GM12878 (cell line): ENCODE data around the gene PHOX2A. TPM values are rescaled to one million over a fixed set of nuclear protein-coding genes. Genes with fewer than 3 reads are reported as not detected.

Experiments
- ATAC-seq: fragments of 200-7000 bp; cut with Tn5 transposase; 3 replicates; pipeline ENCODE4 v1.9.1; 2020; ENCODE audit warnings: mild to moderate bottlenecking, moderate library complexity
- BruUV-seq: library from RNA; stranded (reverse); fragments of 400-500 nt; replicated peaks from 2 replicates; lab custom pipeline; 2021; lab: Mats Ljungman, UMichigan
- CTCF ChIA-PET: fragments of 300-600 bp; sonication (Branson Sonifier 250); formaldehyde crosslinking; extraction: SDS; loops from one replicate; lab custom pipeline; 2021; ENCODE audit warnings: inconsistent platforms; lab: Yijun Ruan, JAX
- POLR2A ChIA-PET: fragments of 350-600 bp; formaldehyde crosslinking; extraction: SDS; loops from one replicate; lab custom pipeline; 2021; ENCODE audit warnings: inconsistent platforms; lab: Charles Lee
- RAD21 ChIA-PET: fragments of 300-600 bp; sonication (Branson Sonifier 250); formaldehyde crosslinking; loops from one replicate; lab custom pipeline; 2023; ENCODE audit warnings: antibody characterized with exemption; ENCODE audit not compliant: unreplicated experiment; lab: Charles Lee
- SMC1A ChIA-PET: fragments of 300-600 bp; sonication (Branson Sonifier 250); formaldehyde crosslinking; loops from one replicate; lab custom pipeline; 2023; ENCODE audit not compliant: unreplicated experiment, uncharacterized antibody; lab: Charles Lee
- DNase-seq: peaks from one replicate; pipeline ENCODE4 v3.0.0-alpha.2; 2011; ENCODE audit warnings: low read depth, low spot score
- FAIRE-seq: peaks from 3 replicates; lab custom pipeline; 2011; peaks lifted over from hg19 to GRCh38; lab: Jason Lieb, UNC
- H2AFZ ChIP-seq: 2 replicates; pipeline ENCODE4 v1.6.0; 2011; ENCODE audit warnings: low read depth, low read length, control low read depth; ENCODE audit not compliant: control insufficient read depth
- H3K27ac ChIP-seq: 2 replicates; pipeline ENCODE4 v1.5.1; 2011; ENCODE audit warnings: control low read depth; ENCODE audit not compliant: control insufficient read depth, insufficient read depth
- H3K27me3 ChIP-seq, 2 experiments: replicated peaks in 1 of 2; 2 replicates each; pipeline versions ENCODE4 v1.6.0 to v1.6.1; 2011; ENCODE audit warnings: low read length in 1 of 2; ENCODE audit not compliant: control insufficient read depth in 2 of 2, insufficient read depth in 2 of 2
- H3K36me3 ChIP-seq, 2 experiments: 2 replicates each; pipeline ENCODE4 v1.5.1; 2011; ENCODE audit warnings: low read length in 1 of 2; ENCODE audit not compliant: control insufficient read depth in 2 of 2, insufficient read depth in 2 of 2
- H3K4me1 ChIP-seq: 2 replicates; pipeline ENCODE4 v1.6.1; 2011; ENCODE audit warnings: mild to moderate bottlenecking, low read length, moderate library complexity, mixed read lengths; ENCODE audit not compliant: control insufficient read depth, insufficient read depth
- H3K4me2 ChIP-seq: 2 replicates; pipeline ENCODE4 v1.6.0; 2011; ENCODE audit warnings: control low read depth; ENCODE audit not compliant: control insufficient read depth, insufficient read depth
- H3K4me3 ChIP-seq: fragments of 200-600 bp; sonication (generic); 2 replicates; pipeline ENCODE4 v1.5.1; 2016
- H3K79me2 ChIP-seq: 2 replicates; pipeline ENCODE4 v1.6.0; 2011; ENCODE audit warnings: low read length; ENCODE audit not compliant: control insufficient read depth, insufficient read depth
- H3K9ac ChIP-seq: 2 replicates; pipeline ENCODE4 v1.8.0; 2011; ENCODE audit warnings: low read length, control low read depth, mixed read lengths; ENCODE audit not compliant: control insufficient read depth, insufficient read depth
- H3K9me3 ChIP-seq: replicated peaks from 3 replicates; pipeline ENCODE4 v1.5.1; 2011; ENCODE audit warnings: mild to moderate bottlenecking, low read length; ENCODE audit not compliant: control insufficient read depth, insufficient read depth
- H4K20me1 ChIP-seq: 2 replicates; pipeline ENCODE4 v1.6.0; 2011; ENCODE audit not compliant: control insufficient read depth, insufficient read depth
- BHLHE40 ChIP-seq, 2 experiments: fragments of 450-650 bp in 1 of 2; IDR thresholded peaks; 2 replicates each; pipeline ENCODE4 v1.6.1; 2011 to 2017; ENCODE audit warnings: low read depth in 2 of 2, borderline replicate concordance in 1 of 2, improper control_type of control experiment in 1 of 2, low read length in 1 of 2, mild to moderate bottlenecking in 1 of 2
- BRCA1 ChIP-seq: IDR thresholded peaks from 2 replicates; pipeline ENCODE4 v1.6.1; 2011; ENCODE audit warnings: low read depth, low read length, improper control_type of control experiment
- CHD4 ChIP-seq: fragments of 200-600 bp; sonication (generic); IDR thresholded peaks from 2 replicates; pipeline ENCODE4 v1.6.1; 2016; ENCODE audit warnings: mild to moderate bottlenecking
- EP300 ChIP-seq, 2 experiments: fragments of 150-350 bp in 1 of 2; IDR thresholded peaks; 2 replicates each; pipeline ENCODE4 v1.6.1; 2011 to 2012; ENCODE audit warnings: low read depth in 2 of 2, low read length in 2 of 2, borderline replicate concordance in 1 of 2, improper control_type of control experiment in 1 of 2, inconsistent platforms in 1 of 2; ENCODE audit not compliant: control insufficient read depth in 1 of 2
- JUNB ChIP-seq: IDR thresholded peaks from 2 replicates; pipeline ENCODE4 v1.6.1; 2016; ENCODE audit warnings: antibody characterized with exemption, mild to moderate bottlenecking
- MTA3 ChIP-seq: IDR thresholded peaks from 2 replicates; pipeline ENCODE4 v1.6.1; 2012; ENCODE audit warnings: low read length, inconsistent platforms, borderline replicate concordance
- PML ChIP-seq: IDR thresholded peaks from 2 replicates; pipeline ENCODE4 v1.6.1; 2012; ENCODE audit warnings: low read length, inconsistent platforms
- TCF3 ChIP-seq: IDR thresholded peaks from 2 replicates; pipeline ENCODE4 v1.6.1; 2012; ENCODE audit warnings: low read depth, mild to moderate bottlenecking, low read length, borderline replicate concordance; ENCODE audit not compliant: insufficient read depth
- ZZZ3 ChIP-seq: IDR thresholded peaks from 2 replicates; pipeline ENCODE4 v1.6.1; 2011; ENCODE audit warnings: low read depth; ENCODE audit not compliant: control insufficient read depth, insufficient read length
- WGBS: methylation state at CpG from one replicate; pipeline ENCODE4 v1.1.6; 2016; ENCODE audit warnings: low lambda C conversion rate; ENCODE audit not compliant: insufficient replicate concordance, insufficient coverage; ENCODE audit errors: missing lambda C conversion rate; 5-methylcytosine and 5-hydroxymethylcytosine counted together
- in situ Hi-C: fragments of 300-500 bp; cut with MboI; formaldehyde crosslinking; loops from 9 replicates; pipeline ENCODE4 v1.14.3; 2018; ENCODE audit warnings: mixed read lengths
- intact Hi-C: fragments of 100-400 bp; cut with micrococcal nuclease; formaldehyde crosslinking; loops from one replicate; pipeline ENCODE4 v1.14.2; 2022; ENCODE audit not compliant: unreplicated experiment
- polyA plus RNA-seq, 11 experiments: library from polyadenylated mRNA; depleted of rRNA in 4 of 11; unstranded in 6 of 11; stranded (reverse) in 5 of 11; fragments of >200 nt; fragmentation: Nextera tagmentation in 4 of 11; fragmentation: Illumina TruSeq in 1 of 11; extraction: Ambion mirVana in 4 of 11; extraction: Trizol in 1 of 11; gene quantifications; 1 replicate in 1 of 11; 2 replicates in 10 of 11; pipeline versions ENCODE4 v1.2.1 to v1.2.3, GENCODE V29; 2011 to 2016; ENCODE audit warnings: inconsistent platforms in 2 of 11, missing spikeins in 2 of 11, low read depth in 1 of 11
- total RNA-seq, 4 experiments: library from RNA; depleted of rRNA in 3 of 4; stranded (reverse); fragments of >200 nt in 3 of 4; fragmentation: Illumina TruSeq in 1 of 4; extraction: Trizol in 1 of 4; gene quantifications; 2 replicates each; pipeline versions ENCODE4 v1.2.1 to v1.2.3, GENCODE V29; 2013 to 2021
- TF ChIP-seq, protein P1 (sequence below): IDR thresholded peaks from 2 replicates; pipeline ENCODE4 v1.6.1; 2011; ENCODE audit warnings: low read depth, low read length, improper control_type of control experiment, borderline replicate concordance
- TF ChIP-seq, protein P2 (sequence below): IDR thresholded peaks from 2 replicates; pipeline ENCODE4 v1.6.1; 2012; ENCODE audit warnings: low read depth, low read length, improper control_type of control experiment
- TF ChIP-seq, protein P3 (sequence below): IDR thresholded peaks from 2 replicates; pipeline ENCODE4 v1.6.1; 2011; ENCODE audit warnings: low read depth, mild to moderate bottlenecking, low read length, moderate library complexity, borderline replicate concordance; ENCODE audit errors: extremely low read depth
- TF ChIP-seq, protein P4 (sequence below): fragments of 450-650 bp; IDR thresholded peaks from 2 replicates; pipeline ENCODE4 v1.6.1; 2014; ENCODE audit warnings: mild to moderate bottlenecking

Gene PHOX2A
- total and polyA plus RNA-seq, 10 of the 15 experiments (the other 5 are each of a cell fraction or from before 2014, with no cell fraction given) = not detected

DNA sequence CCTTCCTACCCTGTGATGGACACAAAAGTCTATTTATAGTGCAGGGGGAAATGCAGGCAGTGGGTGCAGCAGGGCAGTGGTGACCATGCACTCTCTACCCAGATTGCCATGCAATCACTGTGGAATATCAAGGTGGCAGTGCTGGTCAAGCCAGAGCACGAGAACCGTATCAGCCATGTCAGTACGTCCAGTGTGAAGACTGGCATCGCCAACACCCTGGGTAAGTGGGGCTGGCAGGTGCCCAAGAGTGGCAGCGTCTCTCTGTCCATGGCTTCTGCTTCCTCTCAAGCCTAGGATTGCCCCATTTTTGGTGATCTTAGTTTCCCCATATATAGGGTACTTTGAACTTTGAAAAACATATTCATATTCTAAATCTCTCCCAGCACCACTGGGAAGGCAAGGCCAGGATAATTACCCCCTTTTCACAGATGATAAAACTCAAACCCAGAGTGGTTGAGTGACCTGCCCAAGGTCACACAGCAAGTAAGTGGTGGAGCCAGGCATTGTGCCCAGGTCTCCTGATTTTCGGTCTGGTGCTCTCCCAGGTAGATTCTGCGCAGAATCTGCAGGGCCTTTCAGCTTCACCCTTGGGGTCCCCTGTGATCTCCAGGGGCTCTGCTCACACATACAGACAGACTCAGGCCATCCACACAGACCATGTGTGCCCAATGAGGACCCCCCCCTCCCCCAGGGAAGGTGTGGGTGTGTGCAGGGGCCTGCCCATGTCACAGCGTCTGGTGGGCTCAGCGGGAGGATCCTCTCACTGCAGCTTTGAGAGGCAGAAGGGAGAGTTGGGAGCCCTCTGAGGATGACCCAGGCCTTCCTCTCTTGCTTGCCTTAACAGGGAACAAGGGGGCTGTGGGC lies 12.3 kb downstream of the PHOX2A start:
- BruUV-seq = no TSS peak

More for the DNA sequence above, 12.3 kb downstream of the PHOX2A start:
- Histone ChIP-seq H3K4me3 (no peak overlapping the region), H3K27ac (no peak overlapping the region), H3K4me2 (no peak overlapping the region), H4K20me1 (no peaks in the 10 kb centered on the region; the same call in 1 of the 2 replicates), H3K36me3 (peaks cover 24 to 31% of the 10 kb centered on the region in 2 experiments; a peak in 3 of 4 replicates), H3K79me2 (peaks cover under 1% of the 10 kb centered on the region; the same call in 1 of the 2 replicates), H3K9ac (no peak overlapping the region), H3K4me1 (no peaks in the 10 kb centered on the region), H3K27me3 (no peaks in the 10 kb centered on the region), H2AFZ (no peak overlapping the region), H3K9me3 (no peaks in the 10 kb centered on the region)
- TF ChIP-seq JUNB (no peak), BHLHE40 (IDR thresholded peaks at IDR 0.05; ENCODE audit: borderline replicate concordance in 1 of 2, low read depth in 2 of 2, low read length in 1 of 2) (no peak), EP300 (IDR thresholded peaks at IDR 0.05; ENCODE audit: borderline replicate concordance in 1 of 2, control insufficient read depth in 1 of 2, low read depth in 2 of 2, low read length in 2 of 2) (no peak), PML (no peak), MTA3 (no peak), CHD4 (no peak), BRCA1 (no peak), ZZZ3 (no peak), TCF3 (no peak)
- TF ChIP-seq, protein P1, sequence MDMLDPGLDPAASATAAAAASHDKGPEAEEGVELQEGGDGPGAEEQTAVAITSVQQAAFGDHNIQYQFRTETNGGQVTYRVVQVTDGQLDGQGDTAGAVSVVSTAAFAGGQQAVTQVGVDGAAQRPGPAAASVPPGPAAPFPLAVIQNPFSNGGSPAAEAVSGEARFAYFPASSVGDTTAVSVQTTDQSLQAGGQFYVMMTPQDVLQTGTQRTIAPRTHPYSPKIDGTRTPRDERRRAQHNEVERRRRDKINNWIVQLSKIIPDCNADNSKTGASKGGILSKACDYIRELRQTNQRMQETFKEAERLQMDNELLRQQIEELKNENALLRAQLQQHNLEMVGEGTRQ = no peak
- TF ChIP-seq, protein P2, sequence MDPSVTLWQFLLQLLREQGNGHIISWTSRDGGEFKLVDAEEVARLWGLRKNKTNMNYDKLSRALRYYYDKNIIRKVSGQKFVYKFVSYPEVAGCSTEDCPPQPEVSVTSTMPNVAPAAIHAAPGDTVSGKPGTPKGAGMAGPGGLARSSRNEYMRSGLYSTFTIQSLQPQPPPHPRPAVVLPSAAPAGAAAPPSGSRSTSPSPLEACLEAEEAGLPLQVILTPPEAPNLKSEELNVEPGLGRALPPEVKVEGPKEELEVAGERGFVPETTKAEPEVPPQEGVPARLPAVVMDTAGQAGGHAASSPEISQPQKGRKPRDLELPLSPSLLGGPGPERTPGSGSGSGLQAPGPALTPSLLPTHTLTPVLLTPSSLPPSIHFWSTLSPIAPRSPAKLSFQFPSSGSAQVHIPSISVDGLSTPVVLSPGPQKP = no peak
- TF ChIP-seq, protein P3, sequence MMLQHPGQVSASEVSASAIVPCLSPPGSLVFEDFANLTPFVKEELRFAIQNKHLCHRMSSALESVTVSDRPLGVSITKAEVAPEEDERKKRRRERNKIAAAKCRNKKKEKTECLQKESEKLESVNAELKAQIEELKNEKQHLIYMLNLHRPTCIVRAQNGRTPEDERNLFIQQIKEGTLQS = no peak
- TF ChIP-seq, protein P4, sequence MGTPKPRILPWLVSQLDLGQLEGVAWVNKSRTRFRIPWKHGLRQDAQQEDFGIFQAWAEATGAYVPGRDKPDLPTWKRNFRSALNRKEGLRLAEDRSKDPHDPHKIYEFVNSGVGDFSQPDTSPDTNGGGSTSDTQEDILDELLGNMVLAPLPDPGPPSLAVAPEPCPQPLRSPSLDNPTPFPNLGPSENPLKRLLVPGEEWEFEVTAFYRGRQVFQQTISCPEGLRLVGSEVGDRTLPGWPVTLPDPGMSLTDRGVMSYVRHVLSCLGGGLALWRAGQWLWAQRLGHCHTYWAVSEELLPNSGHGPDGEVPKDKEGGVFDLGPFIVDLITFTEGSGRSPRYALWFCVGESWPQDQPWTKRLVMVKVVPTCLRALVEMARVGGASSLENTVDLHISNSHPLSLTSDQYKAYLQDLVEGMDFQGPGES = no peak
- CTCF ChIA-PET = no interaction called here
- in situ Hi-C loops (no loop called here), intact Hi-C loops (no loop called here)
- ATAC-seq = no peak
- RAD21 ChIA-PET = no interaction called here
- no peak for DNase-seq
- no peak for FAIRE-seq
- 92% methylated on average over 9 of the region's 9 CpGs for WGBS
- SMC1A ChIA-PET = no interaction called here
- POLR2A ChIA-PET = no interaction called here
